ENCODE results near the gene SPTSSB. TPM values are rescaled to one million over a fixed set of nuclear protein-coding genes. Genes with fewer than 3 reads are reported as not detected.

The SPTSSB gene
- total and polyA plus RNA-seq, 2 donors from 2014 or later: 0.52 to 7.8 TPM

DNA sequence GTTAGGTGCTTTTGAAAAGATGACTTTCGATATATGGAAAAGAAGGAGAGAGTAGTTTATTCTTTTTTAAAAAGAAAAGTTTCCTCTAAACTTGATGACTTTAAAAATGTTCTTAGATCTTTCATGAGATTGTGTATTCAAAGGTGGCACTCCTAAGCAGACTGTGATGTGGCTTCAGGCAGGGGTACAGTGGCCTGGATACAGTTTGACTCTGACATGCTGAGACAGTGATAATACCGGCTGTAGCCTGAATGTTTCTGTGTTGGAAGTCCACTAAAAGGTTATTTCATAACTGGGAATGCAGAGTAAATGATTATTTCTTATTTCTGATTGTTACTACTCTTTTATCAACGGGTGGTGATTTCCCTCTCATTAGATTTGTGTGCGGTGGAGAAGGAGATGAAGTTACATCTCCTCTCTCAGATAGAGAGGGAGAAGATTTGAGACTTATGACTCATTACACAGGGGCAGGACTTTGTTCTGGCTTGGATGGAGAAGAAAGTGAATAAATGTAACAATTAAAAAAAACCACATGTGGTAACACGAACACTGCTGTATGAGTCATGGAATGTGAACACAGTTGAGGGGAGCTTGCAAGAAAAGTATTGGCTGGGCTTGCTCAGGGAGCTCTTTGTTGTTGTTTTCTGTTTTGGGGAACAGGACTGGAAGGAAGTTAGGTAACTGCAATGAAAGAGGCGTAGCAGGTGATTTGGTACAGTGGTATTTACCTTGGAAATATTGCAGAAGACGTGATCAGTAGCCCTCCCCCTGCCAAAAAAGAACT lies 21.6 kb downstream of the SPTSSB start:
- DNase-seq (peak in 1 of 5 donors; percentile 21), FAIRE-seq (no peak)
- Histone ChIP-seq H3K4me1 (ENCODE audit: control insufficient read depth in 2 of 3, insufficient read depth in 2 of 3, low read depth in 1 of 3, low read length in 3 of 3) (no peaks in the 10 kb centered on the region), H3K27me3 (ENCODE audit: control insufficient read depth, insufficient read depth, low read length) (no peaks in the 10 kb centered on the region), H3K9ac (ENCODE audit: low read length in 3 of 3) (no peak overlapping the region), H3K27ac (ENCODE audit: low read depth in 2 of 2, low read length in 2 of 2) (no peak overlapping the region), H3K36me3 (ENCODE audit: control insufficient read depth in 2 of 3, insufficient read depth in 3 of 3, low read length in 3 of 3) (no peaks in the 10 kb centered on the region), H3K4me3 (ENCODE audit: low read length in 3 of 3) (no peak overlapping the region), H3K9me3 (ENCODE audit: control insufficient read depth in 2 of 3, insufficient read depth in 1 of 3, low read length in 3 of 3) (no peaks in the 10 kb centered on the region)
- intact Hi-C loops (cut with DNase I): no loop called here
- TF ChIP-seq, protein P1, sequence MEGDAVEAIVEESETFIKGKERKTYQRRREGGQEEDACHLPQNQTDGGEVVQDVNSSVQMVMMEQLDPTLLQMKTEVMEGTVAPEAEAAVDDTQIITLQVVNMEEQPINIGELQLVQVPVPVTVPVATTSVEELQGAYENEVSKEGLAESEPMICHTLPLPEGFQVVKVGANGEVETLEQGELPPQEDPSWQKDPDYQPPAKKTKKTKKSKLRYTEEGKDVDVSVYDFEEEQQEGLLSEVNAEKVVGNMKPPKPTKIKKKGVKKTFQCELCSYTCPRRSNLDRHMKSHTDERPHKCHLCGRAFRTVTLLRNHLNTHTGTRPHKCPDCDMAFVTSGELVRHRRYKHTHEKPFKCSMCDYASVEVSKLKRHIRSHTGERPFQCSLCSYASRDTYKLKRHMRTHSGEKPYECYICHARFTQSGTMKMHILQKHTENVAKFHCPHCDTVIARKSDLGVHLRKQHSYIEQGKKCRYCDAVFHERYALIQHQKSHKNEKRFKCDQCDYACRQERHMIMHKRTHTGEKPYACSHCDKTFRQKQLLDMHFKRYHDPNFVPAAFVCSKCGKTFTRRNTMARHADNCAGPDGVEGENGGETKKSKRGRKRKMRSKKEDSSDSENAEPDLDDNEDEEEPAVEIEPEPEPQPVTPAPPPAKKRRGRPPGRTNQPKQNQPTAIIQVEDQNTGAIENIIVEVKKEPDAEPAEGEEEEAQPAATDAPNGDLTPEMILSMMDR (IDR thresholded peaks at IDR 0.05; ENCODE audit: borderline replicate concordance, extremely low read depth, insufficient read depth): no peak

DNA sequence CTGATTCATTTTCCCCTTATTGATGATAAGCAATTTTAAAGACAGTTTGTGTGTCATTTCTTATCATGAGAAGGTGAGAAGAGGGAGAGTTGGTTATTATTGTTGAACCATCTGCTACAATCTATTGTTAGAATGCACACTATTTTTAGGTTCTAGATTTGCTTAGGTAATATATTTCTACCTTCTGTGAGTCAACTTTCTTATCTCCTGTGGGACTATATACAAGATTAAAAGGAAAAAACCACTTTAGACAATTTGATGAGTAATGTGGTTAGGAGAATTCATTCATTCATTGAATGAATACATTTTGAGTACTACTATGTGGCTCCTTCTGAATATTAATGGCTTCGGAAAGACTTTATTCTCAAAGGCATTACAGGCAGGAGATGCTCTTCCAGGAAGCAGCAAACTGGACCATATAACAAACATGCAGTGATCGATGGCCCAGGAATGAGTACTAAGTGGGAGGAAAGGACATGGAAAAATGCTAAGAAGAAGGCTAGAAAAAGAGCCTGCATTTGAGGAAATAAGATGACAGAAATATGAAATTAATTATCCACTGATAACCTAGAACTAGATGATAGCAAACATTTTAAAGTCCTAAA lies 22.4 kb downstream of the SPTSSB start:
- Histone ChIP-seq H3K9me3 (ENCODE audit: control insufficient read depth in 2 of 3, insufficient read depth in 1 of 3, low read length in 3 of 3) (no peaks in the 10 kb centered on the region), H3K9ac (ENCODE audit: low read length in 3 of 3) (no peak overlapping the region), H3K4me3 (ENCODE audit: low read length in 3 of 3) (no peak overlapping the region), H3K27me3 (ENCODE audit: control insufficient read depth, insufficient read depth, low read length) (no peaks in the 10 kb centered on the region), H3K27ac (ENCODE audit: low read depth in 2 of 2, low read length in 2 of 2) (no peak overlapping the region), H3K4me1 (ENCODE audit: control insufficient read depth in 2 of 3, insufficient read depth in 2 of 3, low read depth in 1 of 3, low read length in 3 of 3) (no peaks in the 10 kb centered on the region), H3K36me3 (ENCODE audit: control insufficient read depth in 2 of 3, insufficient read depth in 3 of 3, low read length in 3 of 3) (no peaks in the 10 kb centered on the region)
- DNase-seq (no peak), FAIRE-seq (no peak)
- intact Hi-C loops (cut with DNase I): no loop called here
- TF ChIP-seq, protein P1 (IDR thresholded peaks at IDR 0.05; ENCODE audit: borderline replicate concordance, extremely low read depth, insufficient read depth): no peak

DNA sequence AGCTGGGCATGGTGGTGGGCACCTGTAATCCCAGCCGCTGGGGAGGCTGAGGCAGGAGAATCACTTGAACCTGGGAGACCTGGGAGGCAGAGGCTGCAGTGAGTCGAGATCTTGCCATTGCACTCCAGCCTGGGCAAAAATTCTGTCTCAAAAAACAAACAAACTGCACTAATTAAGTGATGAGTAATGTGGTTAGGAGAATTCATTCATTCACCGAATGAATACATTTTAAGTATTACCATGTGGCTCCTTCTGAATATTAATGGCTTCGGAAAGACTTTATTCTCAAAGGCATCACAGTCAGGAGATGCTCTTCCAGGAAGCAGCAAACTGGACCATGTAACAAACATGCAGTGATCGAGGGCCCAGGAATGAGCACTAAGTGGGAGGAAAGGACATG lies 23.6 kb downstream of the SPTSSB start:
- TF ChIP-seq, protein P1 (IDR thresholded peaks at IDR 0.05; ENCODE audit: borderline replicate concordance, extremely low read depth, insufficient read depth): no peak
- Histone ChIP-seq H3K9me3 (ENCODE audit: control insufficient read depth in 2 of 3, insufficient read depth in 1 of 3, low read length in 3 of 3) (no peaks in the 10 kb centered on the region), H3K4me3 (ENCODE audit: low read length in 3 of 3) (no peak overlapping the region), H3K27ac (ENCODE audit: low read depth in 2 of 2, low read length in 2 of 2) (no peak overlapping the region), H3K4me1 (ENCODE audit: control insufficient read depth in 2 of 3, insufficient read depth in 2 of 3, low read depth in 1 of 3, low read length in 3 of 3) (no peaks in the 10 kb centered on the region), H3K27me3 (ENCODE audit: control insufficient read depth, insufficient read depth, low read length) (no peaks in the 10 kb centered on the region), H3K36me3 (ENCODE audit: control insufficient read depth in 2 of 3, insufficient read depth in 3 of 3, low read length in 3 of 3) (no peaks in the 10 kb centered on the region), H3K9ac (ENCODE audit: low read length in 3 of 3) (no peak overlapping the region)
- intact Hi-C loops (cut with DNase I): no loop called here
- FAIRE-seq (no peak), DNase-seq (no peak)
